Endothelial cell of umbilical vein (primary cell): ENCODE measurements around the gene ZNF524. TPM values are rescaled to one million over a fixed set of nuclear protein-coding genes. Genes with fewer than 3 reads are reported as not detected.

Experiments
- BruUV-seq: library from RNA; stranded (reverse); fragments of 400-500 nt; replicated peaks from 2 replicates; lab custom pipeline; 2021; lab: Mats Ljungman, UMichigan
- CTCF ChIA-PET: fragments of 300-600, 350-600 bp; sonication (Branson Sonifier 250); formaldehyde crosslinking; loops from one replicate; lab custom pipeline; 2021; ENCODE audit warnings: antibody characterized with exemption, inconsistent platforms; lab: Charles Lee
- POLR2A ChIA-PET: fragments of 300-600, 350-600 bp; sonication (Branson Sonifier 250); formaldehyde crosslinking; loops from one replicate; lab custom pipeline; 2021; ENCODE audit warnings: antibody characterized with exemption, inconsistent platforms; lab: Charles Lee
- DNase-seq: peaks from one replicate; pipeline ENCODE4 v3.0.0-alpha.2; 2011; ENCODE audit warnings: low read depth, low spot score
- FAIRE-seq: peaks from 2 replicates; lab custom pipeline; 2011; peaks lifted over from hg19 to GRCh38; lab: Jason Lieb, UNC
- H2AFZ ChIP-seq: 2 replicates; pipeline ENCODE4 v1.6.0; 2012; ENCODE audit warnings: low read depth, low read length, control low read depth, inconsistent platforms
- H3K27ac ChIP-seq: 2 replicates; pipeline ENCODE4 v1.5.1; 2011; ENCODE audit warnings: low read depth, mild to moderate bottlenecking, control low read depth, low read length, moderate library complexity; ENCODE audit not compliant: insufficient read depth
- H3K27me3 ChIP-seq, 2 experiments: 2 replicates each; pipeline versions ENCODE4 v1.6.0 to v1.6.1; 2011; ENCODE audit warnings: low read length in 2 of 2, mixed read lengths in 1 of 2; ENCODE audit not compliant: control insufficient read depth in 2 of 2, insufficient read depth in 2 of 2
- H3K36me3 ChIP-seq, 2 experiments: 2 replicates in 1 of 2; 3 replicates in 1 of 2; pipeline ENCODE4 v1.5.1; 2011; ENCODE audit warnings: low read length in 2 of 2, mild to moderate bottlenecking in 1 of 2, moderate library complexity in 1 of 2; ENCODE audit not compliant: control insufficient read depth in 2 of 2, insufficient read depth in 2 of 2; ENCODE audit errors: extremely low read depth in 1 of 2
- H3K4me1 ChIP-seq: 3 replicates; pipeline ENCODE4 v1.5.1; 2011; ENCODE audit warnings: mild to moderate bottlenecking, low read length; ENCODE audit not compliant: control insufficient read depth, insufficient read depth; ENCODE audit errors: extremely low read depth
- H3K4me2 ChIP-seq: 2 replicates; pipeline ENCODE4 v1.6.1; 2011; ENCODE audit warnings: low read length, control low read depth, mixed read lengths; ENCODE audit not compliant: insufficient read depth
- H3K4me3 ChIP-seq, 3 experiments: fragments of 200-600 bp in 1 of 3; sonication (generic), shearing (Covaris generic) in 1 of 3; replicated peaks in 1 of 3; 2 replicates each; pipeline ENCODE4 v1.5.1; 2011 to 2016; ENCODE audit warnings: control low read depth in 3 of 3, low read length in 3 of 3, mild to moderate bottlenecking in 2 of 3, inconsistent platforms in 1 of 3, low read depth in 1 of 3, moderate library complexity in 1 of 3; ENCODE audit not compliant: insufficient read depth in 1 of 3
- H3K79me2 ChIP-seq: 2 replicates; pipeline ENCODE4 v1.6.0; 2012; ENCODE audit warnings: low read length, inconsistent platforms; ENCODE audit not compliant: control insufficient read depth, insufficient read depth
- H3K9ac ChIP-seq: replicated peaks from 2 replicates; pipeline ENCODE3; 2011; ENCODE audit warnings: low read length, control low read depth; ENCODE audit not compliant: insufficient read depth; ENCODE audit errors: extremely low read depth
- H3K9me1 ChIP-seq: replicated peaks from 3 replicates; pipeline ENCODE4 v1.6.0; 2011; ENCODE audit warnings: mild to moderate bottlenecking, low read length; ENCODE audit not compliant: control insufficient read depth, insufficient read depth; ENCODE audit errors: extremely low read depth
- H3K9me3 ChIP-seq: replicated peaks from 2 replicates; pipeline ENCODE4 v1.5.1; 2012; ENCODE audit warnings: low read length, inconsistent platforms; ENCODE audit not compliant: control insufficient read depth, insufficient read depth
- H4K20me1 ChIP-seq: replicated peaks from 2 replicates; pipeline ENCODE3; 2011; ENCODE audit warnings: mild to moderate bottlenecking, low read length; ENCODE audit not compliant: control insufficient read depth, insufficient read depth; ENCODE audit errors: extremely low read depth
- EZH2 ChIP-seq: IDR thresholded peaks from 2 replicates; pipeline ENCODE4 v1.6.1; 2012; ENCODE audit warnings: borderline replicate concordance, low read depth, mild to moderate bottlenecking, moderate library complexity, low read length, inconsistent platforms; ENCODE audit not compliant: severe bottlenecking
- FOS ChIP-seq: IDR thresholded peaks from 2 replicates; pipeline ENCODE4 v1.6.1; 2011; ENCODE audit warnings: mild to moderate bottlenecking, low read length, moderate library complexity, borderline replicate concordance; ENCODE audit not compliant: insufficient read depth
- GATA2 ChIP-seq: IDR thresholded peaks from 2 replicates; pipeline ENCODE4 v1.7.0; 2011; ENCODE audit warnings: low read depth, mild to moderate bottlenecking, moderate library complexity, mixed read lengths, low read length; ENCODE audit not compliant: insufficient read length, insufficient read depth
- JUN ChIP-seq: IDR thresholded peaks from 2 replicates; pipeline ENCODE4 v1.6.1; 2011; ENCODE audit warnings: borderline replicate concordance, low read depth; ENCODE audit not compliant: insufficient read length, insufficient read depth
- MYC ChIP-seq: IDR thresholded peaks from one replicate; pipeline ENCODE4 v1.6.1; 2011; ENCODE audit warnings: mild to moderate bottlenecking, low read depth, low read length
- POLR2A ChIP-seq: IDR thresholded peaks from 2 replicates; pipeline ENCODE4 v1.6.1; 2012; ENCODE audit warnings: low read depth, mild to moderate bottlenecking, control low read depth, low read length
- POLR2AphosphoS5 ChIP-seq: IDR thresholded peaks from 2 replicates; pipeline ENCODE4 v1.6.1; 2012; ENCODE audit warnings: low read depth, mild to moderate bottlenecking, control low read depth, low read length, moderate library complexity; ENCODE audit not compliant: insufficient read depth
- dilution Hi-C: fragments of 300-500 bp; cut with MboI; formaldehyde crosslinking; loops from one replicate; pipeline ENCODE4 v1.15.0; 2019; ENCODE audit warnings: low sequenced_read_pairs; ENCODE audit not compliant: extremely low pct_ligation_motif_present
- intact Hi-C: fragments of 100-400 bp; cut with micrococcal nuclease; formaldehyde crosslinking; loops from one replicate; pipeline ENCODE4 v1.10.0; 2022
- polyA plus RNA-seq, 4 experiments: library from polyadenylated mRNA; depleted of rRNA in 3 of 4; stranded (reverse) in 3 of 4; unstranded in 1 of 4; fragments of >200 nt; gene quantifications; 2 replicates each; pipeline versions ENCODE4 v1.2.1 to v1.2.3, GENCODE V29; 2011 to 2012; ENCODE audit warnings: missing spikeins in 1 of 4
- total RNA-seq: library from RNA; stranded (reverse); gene quantifications from 2 replicates; pipeline ENCODE4 v1.2.3, GENCODE V29; 2021
- TF ChIP-seq, protein P1 (sequence below): IDR thresholded peaks from 2 replicates; pipeline ENCODE4 v1.6.1; 2011; ENCODE audit not compliant: insufficient read depth, insufficient read length
- TF ChIP-seq, protein P2 (sequence below), 2 donors: IDR thresholded peaks; 1 replicate in 1 of 2; 2 replicates in 1 of 2; pipeline ENCODE4 v1.5.1; 2011; ENCODE audit warnings: low read length in 2 of 2, mild to moderate bottlenecking in 2 of 2, moderate library complexity in 2 of 2, control low read depth in 1 of 2, inconsistent platforms in 1 of 2, low read depth in 1 of 2; ENCODE audit not compliant: insufficient read depth in 1 of 2; ENCODE audit errors: extremely low read depth in 1 of 2

The ZNF524 gene
- total and polyA plus RNA-seq, 2 donors (not counting 3 experiments of a cell fraction or from before 2014, with no cell fraction given): 15.2 to 15.4 TPM

- H3K9me1 ChIP-seq: no peaks in the 10 kb centered on the region
- no TSS peak for BruUV-seq
- no peak overlapping the region for H3K4me2 ChIP-seq
- H3K27ac ChIP-seq: no peak overlapping the region
- peaks cover 13% of the 10 kb centered on the region for H3K4me1 ChIP-seq
- no peaks in the 10 kb centered on the region for H3K27me3 ChIP-seq
- no peak overlapping the region for H3K9ac ChIP-seq
- ChIA-PET POLR2A (no interaction called here), CTCF (no interaction called here)
- no peaks in the 10 kb centered on the region for H4K20me1 ChIP-seq
- no peak overlapping the region for H2AFZ ChIP-seq
- no peak for FAIRE-seq
- peaks cover 0 to 1% of the 10 kb centered on the region in 2 experiments for H3K36me3 ChIP-seq
- no peak overlapping the region for H3K4me3 ChIP-seq
- dilution Hi-C loops: no loop called here
- DNase-seq: no peak
- no peaks in the 10 kb centered on the region for H3K9me3 ChIP-seq
- intact Hi-C loops: loop anchor here (10.0 kb wide), 3 partner anchors 316 to 1186 kb away; partner anchors contain the start of genes KMT5C, LENG9 and ZNF787
- peaks cover 7% of the 10 kb centered on the region for H3K79me2 ChIP-seq
- TF ChIP-seq JUN (no peak), POLR2AphosphoS5 (no peak), EZH2 (no peak)
Observed at GRCh38 chr19:55650602-55651230, 50.6 kb downstream of the ZNF524 start.

GRCh38 chr19:55651236-55651635, 51.1 kb downstream of the ZNF524 start:
- no peak overlapping the region for H3K9ac ChIP-seq

More at GRCh38 chr19:55651236-55651635, 51.1 kb downstream of the ZNF524 start:
- H3K27ac ChIP-seq: no peak overlapping the region
- CTCF ChIA-PET: no interaction called here
- DNase-seq (no peak), FAIRE-seq (no peak)
- H3K79me2 ChIP-seq: peaks cover 12% of the 10 kb centered on the region
- H2AFZ ChIP-seq: no peak overlapping the region
- intact Hi-C loops (loop anchor here (10.0 kb wide), 3 partner anchors 316 to 1186 kb away; partner anchors contain the start of genes KMT5C, LENG9 and ZNF787), dilution Hi-C loops (no loop called here)
- no TSS peak for BruUV-seq
- TF ChIP-seq MYC (no peak), EZH2 (no peak), POLR2A (no peak), JUN (no peak), POLR2AphosphoS5 (no peak), GATA2 (no peak), FOS (no peak)
- TF ChIP-seq, protein P1, sequence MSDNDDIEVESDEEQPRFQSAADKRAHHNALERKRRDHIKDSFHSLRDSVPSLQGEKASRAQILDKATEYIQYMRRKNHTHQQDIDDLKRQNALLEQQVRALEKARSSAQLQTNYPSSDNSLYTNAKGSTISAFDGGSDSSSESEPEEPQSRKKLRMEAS: no peak
- TF ChIP-seq, protein P2, sequence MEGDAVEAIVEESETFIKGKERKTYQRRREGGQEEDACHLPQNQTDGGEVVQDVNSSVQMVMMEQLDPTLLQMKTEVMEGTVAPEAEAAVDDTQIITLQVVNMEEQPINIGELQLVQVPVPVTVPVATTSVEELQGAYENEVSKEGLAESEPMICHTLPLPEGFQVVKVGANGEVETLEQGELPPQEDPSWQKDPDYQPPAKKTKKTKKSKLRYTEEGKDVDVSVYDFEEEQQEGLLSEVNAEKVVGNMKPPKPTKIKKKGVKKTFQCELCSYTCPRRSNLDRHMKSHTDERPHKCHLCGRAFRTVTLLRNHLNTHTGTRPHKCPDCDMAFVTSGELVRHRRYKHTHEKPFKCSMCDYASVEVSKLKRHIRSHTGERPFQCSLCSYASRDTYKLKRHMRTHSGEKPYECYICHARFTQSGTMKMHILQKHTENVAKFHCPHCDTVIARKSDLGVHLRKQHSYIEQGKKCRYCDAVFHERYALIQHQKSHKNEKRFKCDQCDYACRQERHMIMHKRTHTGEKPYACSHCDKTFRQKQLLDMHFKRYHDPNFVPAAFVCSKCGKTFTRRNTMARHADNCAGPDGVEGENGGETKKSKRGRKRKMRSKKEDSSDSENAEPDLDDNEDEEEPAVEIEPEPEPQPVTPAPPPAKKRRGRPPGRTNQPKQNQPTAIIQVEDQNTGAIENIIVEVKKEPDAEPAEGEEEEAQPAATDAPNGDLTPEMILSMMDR (IDR thresholded peaks at IDR 0.05; ENCODE audit: extremely low read depth in 1 of 2, insufficient read depth in 1 of 2, low read depth in 1 of 2, low read length in 2 of 2): no peak
- H3K4me1 ChIP-seq: peaks cover 15% of the 10 kb centered on the region
- peaks cover 2% of the 10 kb centered on the region for H4K20me1 ChIP-seq
- H3K36me3 ChIP-seq: peaks cover 0 to 1% of the 10 kb centered on the region in 2 experiments
- H3K27me3 ChIP-seq: no peaks in the 10 kb centered on the region
- no peak overlapping the region for H3K4me2 ChIP-seq
- POLR2A ChIA-PET: no interaction called here
- H3K4me3 ChIP-seq: no peak overlapping the region
- H3K9me1 ChIP-seq: no peaks in the 10 kb centered on the region
- no peaks in the 10 kb centered on the region for H3K9me3 ChIP-seq
